Neural cell (in vitro differentiated cells): ENCODE results near the gene DNAJC5G. TPM values are rescaled to one million over a fixed set of nuclear protein-coding genes. Genes with fewer than 3 reads are reported as not detected.

Experiments
- H2AFZ ChIP-seq: fragments of 200-600, 300-800 bp; sonication (generic), shearing (Covaris generic); 2 replicates; pipeline ENCODE4 v1.6.0; 2014; ENCODE audit warnings: low read depth, mild to moderate bottlenecking, antibody characterized with exemption, low read length, moderate library complexity
- H3F3A ChIP-seq: fragments of 200-600 bp; shearing (Covaris generic); 2 replicates; pipeline ENCODE4 v1.6.1; 2016; ENCODE audit warnings: mild to moderate bottlenecking, moderate library complexity, mixed read lengths, antibody characterized with exemption, low read length; ENCODE audit not compliant: insufficient read depth, poor library complexity, severe bottlenecking
- H3K27ac ChIP-seq: fragments of 200-600, 300-800 bp; sonication (generic), shearing (Covaris generic); 2 replicates; pipeline ENCODE4 v1.5.1; 2014; ENCODE audit warnings: mild to moderate bottlenecking, low read length, moderate library complexity
- H3K27me3 ChIP-seq: fragments of 300-800, 200-600 bp; sonication (generic), shearing (Covaris generic); 2 replicates; pipeline ENCODE4 v1.6.0; 2014; ENCODE audit warnings: mild to moderate bottlenecking, low read depth, low read length, moderate library complexity; ENCODE audit not compliant: insufficient read depth
- H3K36me3 ChIP-seq: fragments of 300-800, 200-600 bp; sonication (generic), shearing (Covaris generic); 2 replicates; pipeline ENCODE4 v1.5.1; 2014; ENCODE audit warnings: mild to moderate bottlenecking, antibody characterized with exemption, low read length, moderate library complexity; ENCODE audit not compliant: insufficient read depth
- H3K4me2 ChIP-seq: fragments of 300-800, 200-600 bp; sonication (generic), shearing (Covaris generic); 2 replicates; pipeline ENCODE4 v1.6.0; 2014; ENCODE audit warnings: mild to moderate bottlenecking, low read length
- H3K4me3 ChIP-seq: fragments of 300-800, 200-600 bp; sonication (generic), shearing (Covaris generic); 2 replicates; pipeline ENCODE4 v1.5.1; 2014; ENCODE audit warnings: mild to moderate bottlenecking, low read length, moderate library complexity
- H3K79me2 ChIP-seq: fragments of 200-600 bp; shearing (Covaris generic); replicated peaks from 2 replicates; pipeline ENCODE4 v1.6.0; 2014; ENCODE audit warnings: mild to moderate bottlenecking, low read length, moderate library complexity; ENCODE audit not compliant: insufficient read depth
- H3K9ac ChIP-seq: fragments of 300-800, 200-600 bp; sonication (generic), shearing (Covaris generic); 2 replicates; pipeline ENCODE4 v1.6.1; 2016; ENCODE audit warnings: mild to moderate bottlenecking, low read length, mixed read lengths
- H3K9me2 ChIP-seq: fragments of 200-600 bp; shearing (Covaris generic); 2 replicates; pipeline ENCODE4 v1.6.1; 2016; ENCODE audit warnings: mild to moderate bottlenecking, low read length, mixed read lengths; ENCODE audit not compliant: insufficient read depth
- H3K9me3 ChIP-seq: fragments of 200-600, 300-800 bp; sonication (generic), shearing (Covaris generic); 2 replicates; pipeline ENCODE4 v1.6.1; 2016; ENCODE audit warnings: mild to moderate bottlenecking, mixed run types, low read length, moderate library complexity, mixed read lengths
- H4K20me1 ChIP-seq: fragments of 200-600 bp; shearing (Covaris generic); 2 replicates; pipeline ENCODE4 v1.6.1; 2016; ENCODE audit warnings: mild to moderate bottlenecking, mixed run types; ENCODE audit not compliant: insufficient read depth
- CTCF ChIP-seq: fragments of 450-650 bp; IDR thresholded peaks from 2 replicates; pipeline ENCODE4 v1.5.1; 2014; ENCODE audit warnings: antibody characterized with exemption, mild to moderate bottlenecking, moderate library complexity; ENCODE audit not compliant: poor library complexity, severe bottlenecking
- EP300 ChIP-seq: fragments of 450-650 bp; conservative IDR thresholded peaks from 2 replicates; pipeline ENCODE4 v1.6.1; 2014; ENCODE audit warnings: antibody characterized with exemption, mild to moderate bottlenecking, moderate library complexity; ENCODE audit not compliant: poor library complexity, severe bottlenecking
- EZH2 ChIP-seq: fragments of 200-600, 300-800 bp; shearing (Covaris generic), sonication (generic); IDR thresholded peaks from 2 replicates; pipeline ENCODE4 v1.6.1; 2014; ENCODE audit warnings: antibody characterized with exemption, low read length, borderline replicate concordance, mild to moderate bottlenecking; ENCODE audit not compliant: insufficient read depth, poor library complexity, severe bottlenecking
- MXI1 ChIP-seq: fragments of 450-650 bp; conservative IDR thresholded peaks from 2 replicates; pipeline ENCODE4 v1.6.1; 2014; ENCODE audit warnings: antibody characterized with exemption, mild to moderate bottlenecking; ENCODE audit not compliant: poor library complexity, severe bottlenecking
- POLR2AphosphoS5 ChIP-seq: IDR thresholded peaks from 2 replicates; pipeline ENCODE4 v1.6.1; 2012
- RAD21 ChIP-seq: fragments of 450-650 bp; conservative IDR thresholded peaks from 2 replicates; pipeline ENCODE4 v1.6.1; 2014; ENCODE audit warnings: antibody characterized with exemption, mild to moderate bottlenecking, moderate library complexity
- SMC3 ChIP-seq: fragments of 450-650 bp; conservative IDR thresholded peaks from 2 replicates; pipeline ENCODE4 v1.6.1; 2014; ENCODE audit warnings: antibody characterized with exemption, mild to moderate bottlenecking, moderate library complexity; ENCODE audit not compliant: poor library complexity
- TAF1 ChIP-seq: IDR thresholded peaks from 2 replicates; pipeline ENCODE4 v1.6.1; 2012; ENCODE audit warnings: low read depth
- polyA plus RNA-seq: library from polyadenylated mRNA; depleted of rRNA; stranded (reverse); fragments of >200 nt; gene quantifications from 2 replicates; pipeline ENCODE4 v1.2.3, GENCODE V29; 2014
- TF ChIP-seq, protein P1 (sequence below): IDR thresholded peaks from 2 replicates; pipeline ENCODE4 v1.6.1; 2012; ENCODE audit warnings: borderline replicate concordance

The DNAJC5G gene
- polyA plus RNA-seq, 1 donor from 2014 or later = not detected

DNA sequence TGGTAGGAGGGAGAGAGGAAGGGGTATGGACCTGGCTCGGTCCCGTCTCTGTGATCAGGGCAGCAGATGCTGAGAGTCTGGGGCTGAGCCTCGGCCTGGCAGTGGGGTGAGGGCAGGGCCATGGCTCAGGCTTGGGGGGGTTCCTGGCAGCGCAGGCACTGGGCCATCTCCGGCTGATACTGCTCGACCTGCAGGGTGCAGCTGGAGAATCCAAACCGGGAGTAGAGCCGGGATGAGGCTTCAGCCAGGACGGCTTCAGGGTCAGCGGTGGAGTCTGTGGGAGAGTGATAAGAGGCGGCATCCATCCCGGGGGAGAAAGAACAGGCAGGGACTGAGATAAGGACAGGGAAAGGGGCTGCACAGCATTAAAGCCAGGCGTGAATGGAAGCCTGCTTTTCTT, 20.0 kb upstream of the DNAJC5G start:
- no peak overlapping the region for H3K4me3 ChIP-seq
- no peaks in the 10 kb centered on the region for H4K20me1 ChIP-seq
- no peak overlapping the region for H3K27ac ChIP-seq
- H3K27me3 ChIP-seq = peaks cover 14% of the 10 kb centered on the region
- H3K36me3 ChIP-seq = no peaks in the 10 kb centered on the region
- no peaks in the 10 kb centered on the region for H3K9me3 ChIP-seq
- H3K9ac ChIP-seq = no peak overlapping the region
- TF ChIP-seq POLR2AphosphoS5 (no peak), CTCF (no peak), EZH2 (no peak), MXI1 (no peak), EP300 (no peak), TAF1 (no peak), SMC3 (no peak), RAD21 (no peak)
- TF ChIP-seq, protein P1, sequence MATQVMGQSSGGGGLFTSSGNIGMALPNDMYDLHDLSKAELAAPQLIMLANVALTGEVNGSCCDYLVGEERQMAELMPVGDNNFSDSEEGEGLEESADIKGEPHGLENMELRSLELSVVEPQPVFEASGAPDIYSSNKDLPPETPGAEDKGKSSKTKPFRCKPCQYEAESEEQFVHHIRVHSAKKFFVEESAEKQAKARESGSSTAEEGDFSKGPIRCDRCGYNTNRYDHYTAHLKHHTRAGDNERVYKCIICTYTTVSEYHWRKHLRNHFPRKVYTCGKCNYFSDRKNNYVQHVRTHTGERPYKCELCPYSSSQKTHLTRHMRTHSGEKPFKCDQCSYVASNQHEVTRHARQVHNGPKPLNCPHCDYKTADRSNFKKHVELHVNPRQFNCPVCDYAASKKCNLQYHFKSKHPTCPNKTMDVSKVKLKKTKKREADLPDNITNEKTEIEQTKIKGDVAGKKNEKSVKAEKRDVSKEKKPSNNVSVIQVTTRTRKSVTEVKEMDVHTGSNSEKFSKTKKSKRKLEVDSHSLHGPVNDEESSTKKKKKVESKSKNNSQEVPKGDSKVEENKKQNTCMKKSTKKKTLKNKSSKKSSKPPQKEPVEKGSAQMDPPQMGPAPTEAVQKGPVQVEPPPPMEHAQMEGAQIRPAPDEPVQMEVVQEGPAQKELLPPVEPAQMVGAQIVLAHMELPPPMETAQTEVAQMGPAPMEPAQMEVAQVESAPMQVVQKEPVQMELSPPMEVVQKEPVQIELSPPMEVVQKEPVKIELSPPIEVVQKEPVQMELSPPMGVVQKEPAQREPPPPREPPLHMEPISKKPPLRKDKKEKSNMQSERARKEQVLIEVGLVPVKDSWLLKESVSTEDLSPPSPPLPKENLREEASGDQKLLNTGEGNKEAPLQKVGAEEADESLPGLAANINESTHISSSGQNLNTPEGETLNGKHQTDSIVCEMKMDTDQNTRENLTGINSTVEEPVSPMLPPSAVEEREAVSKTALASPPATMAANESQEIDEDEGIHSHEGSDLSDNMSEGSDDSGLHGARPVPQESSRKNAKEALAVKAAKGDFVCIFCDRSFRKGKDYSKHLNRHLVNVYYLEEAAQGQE = no peak
- H3K4me2 ChIP-seq = no peak overlapping the region
- no peaks in the 10 kb centered on the region for H3F3A ChIP-seq
- H2AFZ ChIP-seq = no peak overlapping the region
- H3K9me2 ChIP-seq = no peaks in the 10 kb centered on the region
- H3K79me2 ChIP-seq = no peaks in the 10 kb centered on the region

- no peaks in the 10 kb centered on the region for H3K79me2 ChIP-seq
- H3K27me3 ChIP-seq = peaks cover 17% of the 10 kb centered on the region
- H3K9me2 ChIP-seq = no peaks in the 10 kb centered on the region
- no peak overlapping the region for H3K9ac ChIP-seq
- H3K27ac ChIP-seq = no peak overlapping the region
- H3K36me3 ChIP-seq = no peaks in the 10 kb centered on the region
- no peak overlapping the region for H2AFZ ChIP-seq
- H3F3A ChIP-seq = no peaks in the 10 kb centered on the region
- TF ChIP-seq RAD21 (no peak), MXI1 (no peak), CTCF (no peak), SMC3 (no peak), EZH2 (no peak), TAF1 (no peak), EP300 (no peak), POLR2AphosphoS5 (no peak)
- TF ChIP-seq, protein P1 = no peak
- H3K9me3 ChIP-seq = no peaks in the 10 kb centered on the region
- H3K4me3 ChIP-seq = no peak overlapping the region
- no peaks in the 10 kb centered on the region for H4K20me1 ChIP-seq
- H3K4me2 ChIP-seq = no peak overlapping the region
Observed at GRCh38 chr2:27255660-27256059, 19.6 kb upstream of the DNAJC5G start.
